ENCODE results near the gene B3GNT2.

Gene B3GNT2

GRCh38 chr2:62205554-62205953 lies 9.6 kb downstream of the B3GNT2 start:
- no peak for DNase-seq (ENCODE audit: low read depth)
- H3K4me3 ChIP-seq (ENCODE audit: low read depth, low read length): no peak overlapping the region
- TF ChIP-seq CTCF (conservative IDR thresholded peaks at IDR 0.05; ENCODE audit: low read depth, low read length): no peak

- no peak for TF ChIP-seq CTCF (conservative IDR thresholded peaks at IDR 0.05; ENCODE audit: low read depth, low read length)
- no peak overlapping the region for H3K4me3 ChIP-seq (ENCODE audit: low read depth, low read length)
- DNase-seq (ENCODE audit: low read depth): no peak
These were observed 10.1 kb downstream of the B3GNT2 start for GRCh38 chr2:62206024-62206423.

GRCh38 chr2:62207491-62207890 lies 11.6 kb downstream of the B3GNT2 start:
- no peak for DNase-seq (ENCODE audit: low read depth)
- no peak for TF ChIP-seq CTCF (conservative IDR thresholded peaks at IDR 0.05; ENCODE audit: low read depth, low read length)
- no peak overlapping the region for H3K4me3 ChIP-seq (ENCODE audit: low read depth, low read length)

GRCh38 chr2:62208074-62208757 lies 12.3 kb downstream of the B3GNT2 start:
- TF ChIP-seq CTCF (conservative IDR thresholded peaks at IDR 0.05; ENCODE audit: low read depth, low read length): no peak
- H3K4me3 ChIP-seq (ENCODE audit: low read depth, low read length): no peak overlapping the region
- DNase-seq (ENCODE audit: low read depth): no peak

- DNase-seq (ENCODE audit: low read depth): no peak
- no peak for TF ChIP-seq CTCF (conservative IDR thresholded peaks at IDR 0.05; ENCODE audit: low read depth, low read length)
These were observed 12.8 kb downstream of the B3GNT2 start for GRCh38 chr2:62208758-62209114.

GRCh38 chr2:62209427-62209991 lies 13.6 kb downstream of the B3GNT2 start:
- DNase-seq (ENCODE audit: low read depth): no peak
- no peak for TF ChIP-seq CTCF (conservative IDR thresholded peaks at IDR 0.05; ENCODE audit: low read depth, low read length)
- H3K4me3 ChIP-seq (ENCODE audit: low read depth, low read length): no peak overlapping the region

More at GRCh38 chr2:62208758-62209114, 12.8 kb downstream of the B3GNT2 start:
- no peak overlapping the region for H3K4me3 ChIP-seq (ENCODE audit: low read depth, low read length)

Data from choroid plexus epithelial cell (primary cell).